ENCODE measurements around the gene IDNK.
"Not testable (repeated sequence)": the region's sequence is repeated elsewhere in the genome, so short reads cannot be mapped to it uniquely, and the experiment has no call there.

IDNK gene

DNA sequence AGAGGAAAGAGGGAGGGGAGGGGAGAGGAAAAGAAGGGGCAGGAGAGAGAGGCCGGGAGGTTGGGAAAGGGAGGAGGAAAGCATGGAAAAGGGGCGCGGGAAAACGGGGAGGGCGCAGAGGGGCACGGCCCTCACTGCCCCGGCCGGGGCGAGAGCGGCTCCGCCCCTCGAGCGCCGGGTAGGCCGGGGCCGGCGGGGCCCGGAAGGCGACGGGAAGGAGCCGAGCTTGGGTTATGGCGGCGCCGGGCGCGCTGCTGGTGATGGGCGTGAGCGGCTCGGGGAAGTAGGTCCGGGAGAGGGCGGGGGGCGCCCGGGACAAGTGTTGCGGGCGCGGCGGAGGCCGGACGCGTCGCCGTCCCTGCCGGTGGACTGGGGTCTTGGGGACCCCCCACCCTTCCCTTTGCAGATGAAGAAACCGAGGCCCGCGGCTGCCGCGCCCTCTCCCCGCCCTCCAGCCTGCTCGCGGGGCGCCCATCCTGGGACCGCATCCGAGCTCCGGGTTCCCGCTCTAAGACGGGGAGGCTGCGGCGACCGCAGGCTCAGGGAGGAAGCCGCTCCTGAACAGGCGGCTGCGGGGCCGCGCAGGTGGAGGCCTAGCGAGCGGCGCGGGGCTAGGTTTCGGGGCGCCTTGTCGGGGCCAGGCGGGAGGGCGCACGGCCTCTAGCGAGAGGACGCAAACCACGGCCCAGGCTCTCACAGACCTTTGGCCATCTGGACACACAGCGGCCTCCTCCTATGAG lies at the start of gene IDNK:
TSS of gene IDNK (plus strand) at position 205 of the 740 bp plus-strand sequence. CDS start at position 234, 29 bp downstream.
- DNase-seq, result peak; percentile 46
- ATAC-seq (replicated peaks), result peak; percentile 87 to 88
- Mint-ChIP-seq H3K4me3 (peak within 1 kb of the TSS; percentile 92 to 94), H3K36me3 (peaks cover 10 to 22% of the 10 kb centered on the region in 2 donors), H3K27ac (peak within 1 kb of the TSS; percentile 98), H3K27me3 (peaks cover 0 to 4% of the 10 kb centered on the region in 2 donors), H3K9me3 (no peaks in the 10 kb centered on the region), H3K4me1 (peaks cover 19 to 29% of the 10 kb centered on the region in 2 donors)

DNA sequence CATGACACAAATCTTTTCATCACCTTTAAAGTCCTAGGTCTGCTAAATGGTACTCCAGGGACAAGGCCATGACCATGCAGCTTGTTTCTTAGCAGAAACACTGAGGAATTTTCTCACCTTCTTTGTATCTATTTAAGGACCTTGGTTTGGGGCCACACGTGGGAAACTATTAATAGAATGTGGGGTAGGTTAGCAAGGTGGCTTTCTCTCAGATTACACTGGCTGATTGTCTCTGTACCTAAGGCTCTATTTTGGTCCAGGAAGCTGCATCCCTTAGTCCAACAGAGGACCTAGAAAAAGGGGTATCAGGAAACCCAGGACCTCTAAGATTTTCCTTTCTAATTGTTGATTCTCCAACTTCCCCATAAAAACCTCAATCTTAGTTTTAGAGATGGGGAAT lies 48.5 kb upstream of the IDNK start:
- no peak for DNase-seq
- H3K36me3 Mint-ChIP-seq, result peaks cover 10 to 21% of the 10 kb centered on the region in 2 donors
- H3K4me3 Mint-ChIP-seq, result no peak overlapping the region
- peaks cover 0 to under 1% of the 10 kb centered on the region in 2 donors for H3K4me1 Mint-ChIP-seq
- no peaks in the 10 kb centered on the region for H3K27me3 Mint-ChIP-seq
- H3K9me3 Mint-ChIP-seq, result peaks cover 10 to 11% of the 10 kb centered on the region in 2 donors
- ATAC-seq (replicated peaks), result no peak
- H3K27ac Mint-ChIP-seq, result no peak overlapping the region

DNA sequence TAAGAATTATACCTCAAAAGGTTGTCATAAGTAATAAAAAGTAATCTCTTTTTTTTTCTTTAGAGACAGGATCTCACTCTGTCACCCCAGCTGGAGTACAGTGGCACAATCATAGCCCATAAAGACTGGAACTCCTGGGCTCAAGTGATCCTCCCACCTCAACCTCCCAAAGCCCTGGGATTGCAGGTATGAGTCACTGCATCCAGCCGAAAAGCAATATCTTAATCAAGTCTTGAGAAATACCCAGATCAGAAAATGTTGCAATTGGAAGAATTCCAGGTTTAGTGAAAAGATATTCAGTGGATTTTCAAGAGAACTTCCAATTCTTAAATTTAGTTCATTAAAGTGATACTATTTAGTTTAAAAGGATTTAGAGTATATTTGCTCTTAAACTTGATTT lies 40.9 kb upstream of the IDNK start:
- ATAC-seq (replicated peaks) (no peak), DNase-seq (no peak)
- no peak overlapping the region for H3K27ac Mint-ChIP-seq

GRCh38 chr9:83583151-83584014 lies 39.6 kb upstream of the IDNK start:
- Mint-ChIP-seq H3K4me1 (peaks cover 0 to 3% of the 10 kb centered on the region in 2 donors), H3K27me3 (no peaks in the 10 kb centered on the region), H3K4me3 (no peak overlapping the region), H3K36me3 (peaks cover 16 to 32% of the 10 kb centered on the region in 2 donors), H3K27ac (peak overlapping the region; percentile 59), H3K9me3 (peaks cover 6 to 8% of the 10 kb centered on the region in 2 donors)
- ATAC-seq (replicated peaks) (peak; percentile 69 to 75), DNase-seq (no peak)

More for the DNA sequence above, 40.9 kb upstream of the IDNK start:
- Mint-ChIP-seq H3K36me3 (peaks cover 20 to 42% of the 10 kb centered on the region in 2 donors), H3K9me3 (peaks cover 11 to 13% of the 10 kb centered on the region in 2 donors), H3K27me3 (no peaks in the 10 kb centered on the region), H3K4me1 (peaks cover 0 to 3% of the 10 kb centered on the region in 2 donors), H3K4me3 (no peak overlapping the region)

GRCh38 chr9:83584995-83585394 lies 37.9 kb upstream of the IDNK start:
- Mint-ChIP-seq H3K4me1 (peaks cover 0 to 3% of the 10 kb centered on the region in 2 donors), H3K27ac (no peak overlapping the region), H3K36me3 (peaks cover 9 to 21% of the 10 kb centered on the region in 2 donors), H3K9me3 (peaks cover 0 to 3% of the 10 kb centered on the region in 2 donors), H3K27me3 (no peaks in the 10 kb centered on the region), H3K4me3 (no peak overlapping the region)
- no peak for DNase-seq
- ATAC-seq (replicated peaks), result no peak

- Mint-ChIP-seq H3K9me3 (peaks cover 0 to 2% of the 10 kb centered on the region in 2 donors), H3K36me3 (peaks cover 8 to 18% of the 10 kb centered on the region in 2 donors), H3K27me3 (no peaks in the 10 kb centered on the region), H3K27ac (no peak overlapping the region), H3K4me3 (no peak overlapping the region), H3K4me1 (no peaks in the 10 kb centered on the region)
- ATAC-seq (replicated peaks) (peak; percentile 12 to 33), DNase-seq (no peak)
Observed at GRCh38 chr9:83588256-83588655, 34.7 kb upstream of the IDNK start.

- DNase-seq, result peak; percentile 17
- Mint-ChIP-seq H3K4me1 (no peaks in the 10 kb centered on the region), H3K27me3 (peaks cover 0 to 6% of the 10 kb centered on the region in 2 donors), H3K9me3 (no peaks in the 10 kb centered on the region), H3K27ac (no peak overlapping the region), H3K36me3 (peaks cover 0 to 6% of the 10 kb centered on the region in 2 donors), H3K4me3 (no peak overlapping the region)
- peak; percentile 47 to 50 for ATAC-seq (replicated peaks)
Observed at GRCh38 chr9:83596899-83597504, 25.9 kb upstream of the IDNK start.

GRCh38 chr9:83598487-83598886 lies 24.5 kb upstream of the IDNK start:
- no peak for ATAC-seq (replicated peaks)
- H3K27me3 Mint-ChIP-seq, result peaks cover 6% of the 10 kb centered on the region in 2 donors
- H3K27ac Mint-ChIP-seq, result no peak overlapping the region
- no peaks in the 10 kb centered on the region for H3K4me1 Mint-ChIP-seq
- H3K36me3 Mint-ChIP-seq, result peaks cover 0 to 6% of the 10 kb centered on the region in 2 donors
- H3K4me3 Mint-ChIP-seq, result no peak overlapping the region
- no peak for DNase-seq
- H3K9me3 Mint-ChIP-seq, result no peaks in the 10 kb centered on the region

GRCh38 chr9:83599071-83599470 lies 23.9 kb upstream of the IDNK start:
- Mint-ChIP-seq H3K27ac (no peak overlapping the region), H3K4me3 (no peak overlapping the region), H3K27me3 (peaks cover 6 to 8% of the 10 kb centered on the region in 2 donors), H3K9me3 (no peaks in the 10 kb centered on the region), H3K4me1 (no peaks in the 10 kb centered on the region), H3K36me3 (peaks cover 0 to 6% of the 10 kb centered on the region in 2 donors)
- no peak for DNase-seq
- ATAC-seq (replicated peaks), result no peak

- no peak overlapping the region for H3K27ac Mint-ChIP-seq
- peaks cover 2 to 8% of the 10 kb centered on the region in 2 donors for H3K36me3 Mint-ChIP-seq
- no peak overlapping the region for H3K4me3 Mint-ChIP-seq
- H3K9me3 Mint-ChIP-seq, result peaks cover 2% of the 10 kb centered on the region in 2 donors
- no peaks in the 10 kb centered on the region for H3K4me1 Mint-ChIP-seq
- ATAC-seq (replicated peaks), result no peak
- DNase-seq, result no peak
- H3K27me3 Mint-ChIP-seq, result peaks cover 6 to 8% of the 10 kb centered on the region in 2 donors
Observed at GRCh38 chr9:83601463-83601862, 21.5 kb upstream of the IDNK start.

- H3K4me1 Mint-ChIP-seq; H3K4me3 Mint-ChIP-seq; H3K27ac Mint-ChIP-seq; H3K27me3 Mint-ChIP-seq; ATAC-seq (replicated peaks); DNase-seq: not testable (repeated sequence)
- peaks cover 15 to 16% of the 10 kb centered on the region in 2 donors for H3K9me3 Mint-ChIP-seq
- H3K36me3 Mint-ChIP-seq, result peaks cover 8 to 14% of the 10 kb centered on the region in 2 donors
Observed at GRCh38 chr9:83607620-83608019, 15.3 kb upstream of the IDNK start.

DNA sequence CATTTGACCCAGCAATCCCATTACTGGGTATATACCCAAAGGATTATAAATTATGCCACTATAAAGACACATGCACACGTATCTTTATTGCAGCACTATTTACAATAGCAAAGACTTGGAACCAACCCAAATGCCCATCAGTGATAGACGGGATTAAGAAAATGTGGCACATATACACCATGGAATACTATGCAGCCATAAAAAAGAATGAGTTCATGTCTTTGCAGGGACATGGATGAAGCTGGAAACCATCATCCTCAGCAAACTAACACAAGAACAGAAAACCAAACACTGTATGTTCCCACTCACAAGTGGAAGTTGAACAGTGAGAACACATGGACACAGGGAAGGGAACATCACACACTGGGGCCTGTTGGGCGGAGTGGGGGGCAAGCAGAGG lies 9.6 kb upstream of the IDNK start:
- not testable (repeated sequence) for ATAC-seq (replicated peaks); H3K4me1 Mint-ChIP-seq; DNase-seq; H3K4me3 Mint-ChIP-seq; H3K36me3 Mint-ChIP-seq; H3K27ac Mint-ChIP-seq; H3K9me3 Mint-ChIP-seq
- peaks cover 0 to 11% of the 10 kb centered on the region in 2 donors for H3K27me3 Mint-ChIP-seq

DNA sequence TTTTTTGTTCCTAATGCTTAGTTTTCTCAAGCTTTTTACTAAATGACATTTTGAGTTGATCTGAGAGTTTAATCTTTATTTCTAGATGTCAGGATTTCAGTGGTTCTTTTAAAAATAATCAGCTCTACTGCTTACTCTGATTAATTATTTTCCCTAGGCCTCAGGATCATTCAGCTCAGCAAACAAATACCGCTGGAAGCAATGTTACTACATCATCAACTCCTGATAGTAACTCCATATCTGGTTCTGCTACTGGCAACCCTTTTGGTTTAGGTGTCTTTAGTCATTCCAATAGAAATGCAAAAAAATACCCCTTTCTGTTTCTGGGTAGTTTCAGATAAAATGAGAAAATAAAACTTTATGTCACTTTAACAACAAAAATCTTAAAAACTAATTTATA lies 5.6 kb upstream of the IDNK start:
- H3K9me3 Mint-ChIP-seq, result peaks cover 0 to 1% of the 10 kb centered on the region in 2 donors
- no peak for DNase-seq
- H3K27ac Mint-ChIP-seq, result no peak overlapping the region
- H3K4me3 Mint-ChIP-seq, result no peak overlapping the region
- peaks cover 4 to 5% of the 10 kb centered on the region in 2 donors for H3K27me3 Mint-ChIP-seq
- H3K36me3 Mint-ChIP-seq, result peaks cover 3 to 4% of the 10 kb centered on the region in 2 donors
- peaks cover 5 to 10% of the 10 kb centered on the region in 2 donors for H3K4me1 Mint-ChIP-seq
- ATAC-seq (replicated peaks), result no peak

Measured in stimulated activated naive B cell treated with anti-CD40 and anti-IgM and Interleukin-4, amounts not matched to agents 10 μg/mL and 1 μg/mL and 100 μg/mL, for 72 hours (primary cell).